HG02588 (cell line): ENCODE results near the gene TNP1.

Experiments
- ATAC-seq: cut with Tn5 transposase; IDR thresholded peaks from one replicate; pipeline ENCODE4 v1.9.1; 2021; ENCODE audit warnings: mild to moderate bottlenecking, moderate library complexity; ENCODE audit not compliant: unreplicated experiment

The TNP1 gene

GRCh38 chr2:216859944-216860343, at the start of gene TNP1:
TNP1 (minus strand) TSS chr2:216860064; CDS start chr2:216860034, 30 bp downstream.
- ATAC-seq, result no peak

- ATAC-seq, result no peak
These were observed 48.4 kb upstream of the TNP1 start for GRCh38 chr2:216908300-216908699.

GRCh38 chr2:216905649-216906329, 45.9 kb upstream of the TNP1 start:
- no peak for ATAC-seq

- no peak for ATAC-seq
These were observed 45.1 kb upstream of the TNP1 start for GRCh38 chr2:216904974-216905373.

- no peak for ATAC-seq
These were observed 44.7 kb upstream of the TNP1 start for GRCh38 chr2:216904554-216904953.

DNA sequence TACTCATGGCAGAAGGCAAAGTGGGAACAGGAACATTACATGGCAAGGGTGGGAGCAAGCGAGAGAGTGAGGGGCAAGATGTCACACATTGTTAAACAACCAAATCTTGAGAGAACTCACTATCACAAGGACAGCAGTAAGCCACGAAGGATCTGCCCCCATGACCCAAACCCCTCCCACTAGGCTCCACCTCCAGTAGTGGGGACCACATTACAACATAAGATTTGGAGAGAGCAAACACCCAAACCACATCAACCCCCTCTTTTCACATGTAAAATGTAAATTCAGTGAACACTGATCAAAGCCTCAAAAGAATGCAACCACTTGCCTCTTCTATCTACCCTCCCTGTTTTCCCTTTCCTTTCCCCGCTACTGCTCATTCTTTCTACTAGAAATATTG, 43.6 kb upstream of the TNP1 start:
- no peak for ATAC-seq

GRCh38 chr2:216901273-216901672, 41.4 kb upstream of the TNP1 start:
- ATAC-seq, result no peak

DNA sequence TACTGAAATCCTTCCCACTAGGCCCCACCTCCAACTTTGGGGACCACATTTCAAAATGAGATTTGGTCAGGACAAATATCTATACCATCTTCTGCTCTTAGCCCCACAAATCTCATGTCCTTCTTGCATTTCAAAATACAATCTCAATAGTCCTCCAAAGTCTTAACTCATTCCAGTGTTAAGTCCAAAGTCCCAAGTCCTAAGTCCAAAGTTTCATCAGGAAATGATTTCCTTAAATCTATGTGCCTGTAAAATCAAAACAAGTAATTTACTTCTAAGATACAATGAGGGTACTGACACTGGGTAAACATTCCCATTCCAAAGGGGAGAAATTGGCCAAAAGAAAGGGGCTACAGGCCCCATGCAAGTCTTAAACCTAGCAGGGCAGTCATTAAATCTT, 40.5 kb upstream of the TNP1 start:
- no peak for ATAC-seq

DNA sequence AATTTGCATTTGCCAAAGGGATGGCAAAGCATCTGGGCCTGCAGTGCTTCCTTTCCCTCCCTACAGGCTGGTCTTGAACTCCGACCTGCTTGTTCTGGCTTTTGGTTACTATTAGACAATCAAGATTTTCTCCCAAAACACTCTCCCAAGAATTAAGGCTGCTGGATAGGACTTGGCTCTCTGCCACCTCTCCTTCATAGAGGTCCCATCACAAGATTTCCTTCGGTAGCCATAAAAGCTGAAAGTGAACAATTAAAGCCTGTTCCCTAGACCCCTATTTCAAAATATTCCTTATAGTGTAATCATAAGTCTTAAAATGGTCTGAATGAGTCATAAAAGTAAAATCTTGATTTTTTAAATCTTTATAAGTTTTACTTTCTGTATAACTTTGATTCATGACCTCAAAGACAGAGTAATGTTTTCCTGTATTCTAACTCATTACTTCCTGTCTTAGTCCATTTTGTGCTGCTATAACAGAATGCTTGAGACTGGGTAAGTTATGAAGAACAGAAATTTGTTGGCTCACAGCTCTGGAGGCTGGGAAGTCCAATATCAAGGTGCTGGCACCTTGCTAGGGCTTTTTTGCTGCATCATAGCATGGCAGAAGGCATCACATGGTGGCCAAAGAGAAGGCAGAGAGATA, 37.8 kb upstream of the TNP1 start:
- no peak for ATAC-seq

GRCh38 chr2:216890138-216890537, 30.3 kb upstream of the TNP1 start:
- no peak for ATAC-seq

DNA sequence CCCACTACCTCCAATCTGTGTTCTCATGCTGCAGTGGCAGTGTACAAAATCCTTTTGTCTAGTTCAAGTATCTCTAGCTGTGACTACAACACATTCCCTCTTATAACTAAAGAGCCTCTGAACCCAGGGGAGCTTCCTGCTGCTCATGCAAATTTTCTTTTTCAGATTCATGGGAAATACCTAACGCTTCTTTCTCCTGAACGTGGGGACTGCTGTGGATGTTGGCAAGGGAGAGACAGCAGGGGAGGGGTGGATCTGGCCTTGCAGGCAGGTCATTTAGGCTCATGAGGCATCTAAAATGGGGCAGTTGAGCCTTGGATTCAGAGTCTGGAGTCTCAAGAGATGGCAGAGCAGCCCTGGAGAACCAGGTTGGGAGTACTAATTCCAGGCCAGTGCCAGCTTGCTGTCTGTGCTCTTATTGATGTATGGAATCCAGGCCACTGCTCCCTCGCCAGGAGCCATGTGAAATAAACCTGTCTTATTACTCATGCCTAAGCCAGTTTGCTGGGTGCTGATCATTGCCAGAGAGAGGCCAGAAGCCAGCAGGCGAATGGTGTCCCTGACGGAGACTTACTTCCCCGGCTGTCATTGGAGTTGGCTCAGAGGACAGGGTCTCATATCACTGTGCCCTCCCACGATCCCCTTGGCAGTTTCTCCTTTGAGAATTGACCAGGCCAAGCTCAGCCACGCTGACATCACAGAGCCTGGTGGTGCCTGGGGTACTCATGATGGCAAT, 29.2 kb upstream of the TNP1 start:
- ATAC-seq, result no peak

- ATAC-seq, result no peak
These were observed 28.2 kb upstream of the TNP1 start for GRCh38 chr2:216888081-216888480.

- ATAC-seq, result no peak
These were observed 27.3 kb upstream of the TNP1 start for GRCh38 chr2:216887138-216887537.

DNA sequence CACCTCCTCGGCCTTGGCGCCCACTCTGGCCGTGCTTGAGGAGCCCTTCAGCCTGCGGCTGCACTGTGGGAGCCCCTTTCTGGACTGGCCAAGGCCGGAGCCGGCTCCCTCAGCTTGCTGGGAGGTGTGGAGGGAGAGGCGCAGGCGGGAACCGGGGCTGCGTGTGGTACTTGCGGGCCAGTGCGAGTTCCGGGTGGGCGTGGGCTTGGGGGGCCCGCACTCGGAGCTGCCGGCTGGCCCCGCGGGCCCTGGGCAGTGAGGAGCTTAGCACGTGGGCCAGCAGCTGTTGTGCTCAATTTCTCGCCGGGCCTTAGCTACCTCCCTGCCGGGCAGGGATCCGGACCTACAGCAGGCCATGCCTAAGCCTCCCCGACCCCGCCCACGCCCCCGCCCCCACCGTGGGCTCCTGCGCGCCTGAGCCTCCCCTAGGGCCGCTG, 25.3 kb upstream of the TNP1 start:
- ATAC-seq, result no peak

DNA sequence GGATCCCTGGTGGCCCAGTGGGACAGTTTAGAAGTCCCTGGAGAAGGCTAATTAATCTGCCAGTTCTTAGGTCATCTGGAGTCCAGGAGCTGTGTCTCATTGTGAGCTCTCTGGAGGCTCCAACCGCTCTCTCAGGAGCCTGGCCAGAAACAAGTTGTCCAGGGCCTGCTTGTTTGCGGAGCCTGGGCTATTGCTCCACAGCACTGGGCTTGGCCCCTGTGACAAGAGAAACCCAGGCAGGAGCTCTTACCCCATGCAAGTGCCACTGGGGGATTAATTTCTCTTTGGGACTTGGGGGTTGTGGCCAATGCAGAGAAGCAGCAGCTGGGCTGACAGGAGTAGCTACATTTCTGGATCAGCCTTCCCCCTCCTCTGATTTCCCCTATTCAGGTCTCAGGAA, 24.5 kb upstream of the TNP1 start:
- ATAC-seq, result no peak

DNA sequence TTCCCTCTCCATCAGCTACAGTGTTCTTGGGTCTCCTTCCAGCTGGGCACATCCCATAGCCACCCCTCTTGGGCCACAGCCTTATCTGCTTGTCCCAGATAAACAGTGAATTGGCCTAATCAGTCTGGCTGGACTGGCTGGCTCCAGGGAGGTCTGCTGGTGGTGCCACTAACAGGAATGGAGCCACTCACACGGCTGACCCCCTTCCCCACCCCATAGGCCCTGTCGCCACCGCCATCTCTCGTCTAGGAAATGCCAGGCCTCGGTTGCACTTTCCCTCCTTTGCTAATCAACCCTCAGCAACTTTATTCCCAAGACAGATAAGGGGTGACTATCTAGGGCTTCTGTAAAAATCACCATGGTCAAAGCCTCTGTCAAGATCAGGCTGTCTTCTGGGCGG, 23.0 kb upstream of the TNP1 start:
- ATAC-seq, result no peak

GRCh38 chr2:216881411-216881810, 21.5 kb upstream of the TNP1 start:
- ATAC-seq, result no peak

GRCh38 chr2:216880509-216881184, 20.8 kb upstream of the TNP1 start:
- ATAC-seq, result no peak

DNA sequence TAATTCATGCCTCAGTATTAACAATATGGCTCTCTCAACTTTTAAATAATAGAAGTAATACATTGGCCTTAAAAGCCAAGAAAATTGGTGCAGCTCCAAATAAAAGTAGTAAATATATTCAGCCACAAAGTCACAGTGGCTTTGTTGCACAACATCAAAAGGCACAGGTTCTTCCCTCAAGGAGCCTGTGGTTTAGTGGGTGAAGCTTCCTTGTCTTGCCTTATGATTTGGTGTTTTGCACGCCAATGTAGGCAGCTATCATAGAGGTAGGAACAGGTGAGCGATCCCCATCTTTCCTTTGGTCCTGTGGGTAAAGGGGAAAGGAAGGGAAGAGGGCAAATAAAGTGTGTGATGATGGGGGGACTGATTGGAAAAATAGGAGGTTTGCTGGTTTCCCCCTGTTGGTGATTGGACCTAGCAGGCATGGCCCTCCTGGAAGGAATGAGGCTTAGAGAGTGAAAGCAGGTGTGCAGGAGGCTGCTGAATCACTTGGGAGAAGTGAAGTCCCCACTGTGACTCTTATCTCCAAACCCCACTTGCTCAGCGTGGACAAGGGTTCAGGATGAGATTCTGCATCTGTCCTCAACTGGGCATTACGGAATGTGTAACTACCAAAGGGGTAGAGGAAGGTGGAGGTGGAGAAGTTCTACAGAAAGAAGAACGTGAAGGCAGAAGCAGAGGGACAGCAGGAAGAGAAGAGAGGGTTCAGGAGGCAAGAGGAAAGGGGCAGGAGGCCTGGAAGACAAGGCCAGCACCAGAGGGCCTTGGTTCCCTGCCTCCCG, 20.1 kb upstream of the TNP1 start:
- ATAC-seq, result no peak

DNA sequence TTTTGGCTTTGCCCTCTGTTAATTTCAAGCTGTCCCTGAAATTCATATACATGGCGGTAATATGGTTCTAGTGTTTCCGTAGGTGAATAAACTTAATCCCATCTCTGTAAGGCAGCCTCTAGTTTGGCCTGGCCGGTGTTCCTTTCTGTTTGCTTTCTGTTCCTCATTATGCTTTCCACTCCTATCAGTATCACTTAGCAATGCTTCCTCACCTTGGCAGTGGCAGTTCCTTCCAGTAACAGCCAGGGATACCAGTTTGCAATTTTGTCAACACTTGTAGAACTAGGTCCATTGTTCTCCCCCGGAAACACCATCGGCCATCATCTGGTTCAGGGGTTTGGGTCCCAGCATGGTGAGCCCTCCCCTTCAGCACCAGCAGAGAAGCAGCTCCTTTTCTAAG, 18.2 kb upstream of the TNP1 start:
- ATAC-seq, result no peak

- ATAC-seq, result no peak
These were observed 17.2 kb upstream of the TNP1 start for GRCh38 chr2:216877085-216877484.
